Hepatocyte (in vitro differentiated cells): Measurements from ENCODE around the gene KCNJ14.

Experiments used
- CTCF ChIP-seq: fragments of 200-600 bp; sonication (generic); IDR thresholded peaks from 2 replicates; pipeline ENCODE4 v1.5.1; 2016; ENCODE audit warnings: antibody characterized with exemption, mild to moderate bottlenecking; ENCODE audit not compliant: poor library complexity
- EZH2 ChIP-seq: fragments of 200-600 bp; sonication (generic); IDR thresholded peaks from 2 replicates; pipeline ENCODE4 v1.6.1; 2016; ENCODE audit warnings: antibody characterized with exemption, mild to moderate bottlenecking, borderline replicate concordance
- EZH2phosphoT487 ChIP-seq: fragments of 200-600 bp; sonication (generic); IDR thresholded peaks from one replicate; pipeline ENCODE4 v1.6.1; 2018; ENCODE audit warnings: antibody characterized with exemption, mild to moderate bottlenecking, low read depth, moderate library complexity; ENCODE audit not compliant: unreplicated experiment, severe bottlenecking

- TF ChIP-seq EZH2phosphoT487 (no peak), CTCF (no peak), EZH2 (no peak)
These were observed 42.6 kb downstream of the KCNJ14 start for GRCh38 chr19:48497728-48498594.
